Measurements from ENCODE around the gene PTGR2. TPM values are rescaled to one million over a fixed set of nuclear protein-coding genes. Genes with fewer than 3 reads are reported as not detected.

The PTGR2 gene
- total and polyA plus RNA-seq, 2 experiments from 2014 or later: 7.1 to 11.7 TPM

GRCh38 chr14:73859145-73859544 is 7.5 kb downstream of the PTGR2 start:
- H3K79me2 ChIP-seq: no peaks in the 10 kb centered on the region
- no peak overlapping the region for H3K4me3 ChIP-seq
- H2AFZ ChIP-seq: no peak overlapping the region
- no peaks in the 10 kb centered on the region for H3K36me3 ChIP-seq (replicated peaks; ENCODE audit: insufficient read depth, low read depth)
- no peak overlapping the region for H3K4me2 ChIP-seq
- no peak overlapping the region for H3K27ac ChIP-seq
- H4K20me1 ChIP-seq (ENCODE audit: insufficient read depth, poor library complexity, severe bottlenecking): no peaks in the 10 kb centered on the region
- no peaks in the 10 kb centered on the region for H3K9me2 ChIP-seq (replicated peaks; ENCODE audit: insufficient read depth)
- no peaks in the 10 kb centered on the region for H3K27me3 ChIP-seq
- no peaks in the 10 kb centered on the region for H3K4me1 ChIP-seq (ENCODE audit: insufficient read depth)
- H3K9me3 ChIP-seq (ENCODE audit: low read depth): no peaks in the 10 kb centered on the region
- no peak for DNase-seq (ENCODE audit: low spot score)
- TF ChIP-seq CTCF (IDR thresholded peaks at IDR 0.05; ENCODE audit: poor library complexity): peak; percentile 18
- TF ChIP-seq EZH2phosphoT487 (IDR thresholded peaks at IDR 0.05; ENCODE audit: low read depth, severe bottlenecking, unreplicated experiment): no peak

- no peak for TF ChIP-seq EZH2 (IDR thresholded peaks at IDR 0.05; ENCODE audit: borderline replicate concordance)
- TF ChIP-seq EZH2phosphoT487 (IDR thresholded peaks at IDR 0.05; ENCODE audit: low read depth, severe bottlenecking, unreplicated experiment): no peak
- no peak for TF ChIP-seq CTCF (IDR thresholded peaks at IDR 0.05; ENCODE audit: poor library complexity)
- DNase-seq (ENCODE audit: low spot score): no peak
- Histone ChIP-seq H3K27ac (peak overlapping the region; percentile 35), H3K36me3 (replicated peaks; ENCODE audit: insufficient read depth, low read depth) (no peaks in the 10 kb centered on the region), H4K20me1 (ENCODE audit: insufficient read depth, poor library complexity, severe bottlenecking) (no peaks in the 10 kb centered on the region), H3K27me3 (no peaks in the 10 kb centered on the region), H3K4me2 (no peak overlapping the region), H3K79me2 (no peaks in the 10 kb centered on the region), H3K9me3 (ENCODE audit: low read depth) (no peaks in the 10 kb centered on the region), H2AFZ (no peak overlapping the region), H3K4me1 (ENCODE audit: insufficient read depth) (no peaks in the 10 kb centered on the region), H3K4me3 (no peak overlapping the region), H3K9me2 (replicated peaks; ENCODE audit: insufficient read depth) (no peaks in the 10 kb centered on the region)
- WGBS (ENCODE audit: low lambda C conversion rate, missing lambda C conversion rate): 54% methylated on average over 5 of the region's 5 CpGs
Observed at GRCh38 chr14:73861073-73861472, 9.4 kb downstream of the PTGR2 start.

GRCh38 chr14:73862480-73862879 is 10.8 kb downstream of the PTGR2 start:
- H3K4me2 ChIP-seq: no peak overlapping the region
- H3K9me3 ChIP-seq (ENCODE audit: low read depth): no peaks in the 10 kb centered on the region
- H4K20me1 ChIP-seq (ENCODE audit: insufficient read depth, poor library complexity, severe bottlenecking): no peaks in the 10 kb centered on the region
- no peaks in the 10 kb centered on the region for H3K79me2 ChIP-seq
- no peaks in the 10 kb centered on the region for H3K36me3 ChIP-seq (replicated peaks; ENCODE audit: insufficient read depth, low read depth)
- no peaks in the 10 kb centered on the region for H3K9me2 ChIP-seq (replicated peaks; ENCODE audit: insufficient read depth)
- no peak overlapping the region for H3K4me3 ChIP-seq
- H3K4me1 ChIP-seq (ENCODE audit: insufficient read depth): no peaks in the 10 kb centered on the region
- TF ChIP-seq CTCF (IDR thresholded peaks at IDR 0.05; ENCODE audit: poor library complexity) (no peak), EZH2 (IDR thresholded peaks at IDR 0.05; ENCODE audit: borderline replicate concordance) (no peak), EZH2phosphoT487 (IDR thresholded peaks at IDR 0.05; ENCODE audit: low read depth, severe bottlenecking, unreplicated experiment) (no peak)
- WGBS (ENCODE audit: low lambda C conversion rate, missing lambda C conversion rate): 94% methylated on average over 8 of the region's 8 CpGs
- no peak overlapping the region for H3K27ac ChIP-seq
- H3K27me3 ChIP-seq: no peaks in the 10 kb centered on the region
- no peak for DNase-seq (ENCODE audit: low spot score)
- H2AFZ ChIP-seq: no peak overlapping the region

GRCh38 chr14:73863209-73863608 is 11.6 kb downstream of the PTGR2 start:
- Histone ChIP-seq H3K4me1 (ENCODE audit: insufficient read depth) (no peaks in the 10 kb centered on the region), H3K9me3 (ENCODE audit: low read depth) (no peaks in the 10 kb centered on the region), H3K4me2 (no peak overlapping the region), H3K36me3 (replicated peaks; ENCODE audit: insufficient read depth, low read depth) (no peaks in the 10 kb centered on the region), H3K4me3 (no peak overlapping the region), H3K27ac (no peak overlapping the region), H3K79me2 (no peaks in the 10 kb centered on the region), H2AFZ (no peak overlapping the region), H3K27me3 (no peaks in the 10 kb centered on the region), H4K20me1 (ENCODE audit: insufficient read depth, poor library complexity, severe bottlenecking) (no peaks in the 10 kb centered on the region), H3K9me2 (replicated peaks; ENCODE audit: insufficient read depth) (no peaks in the 10 kb centered on the region)
- DNase-seq (ENCODE audit: low spot score): no peak
- 94% methylated on average over 2 of the region's 2 CpGs for WGBS (ENCODE audit: low lambda C conversion rate, missing lambda C conversion rate)
- TF ChIP-seq EZH2phosphoT487 (IDR thresholded peaks at IDR 0.05; ENCODE audit: low read depth, severe bottlenecking, unreplicated experiment): no peak

All from hepatocyte (in vitro differentiated cells).